Stomach (tissue), 4 donors: Measurements from ENCODE around the gene RPP25L.

Experiments
- CTCF ChIP-seq, 7 experiments: fragments of 450-650 bp in 4 of 7; fragments of 200-600 bp in 3 of 7; sonication (generic) in 3 of 7; IDR thresholded peaks; one replicate each; pipeline ENCODE4 v1.5.1; 2016 to 2019; ENCODE audit warnings: antibody characterized with exemption in 7 of 7, control low read depth in 2 of 7, mild to moderate bottlenecking in 1 of 7
- POLR2A ChIP-seq, 4 donors: fragments of 450-650 bp; IDR thresholded peaks; one replicate each; pipeline ENCODE4 v1.6.1; 2016; ENCODE audit warnings: antibody characterized with exemption in 4 of 4, control low read depth in 2 of 4, mild to moderate bottlenecking in 1 of 4, moderate library complexity in 1 of 4
- POLR2AphosphoS5 ChIP-seq, 3 donors: sonication (generic); formaldehyde crosslinking; IDR thresholded peaks; one replicate each; pipeline ENCODE4 v1.6.1; 2016; ENCODE audit warnings: antibody characterized with exemption in 3 of 3

GRCh38 chr9:34600908-34601307 lies 11.0 kb downstream of the RPP25L start:
- TF ChIP-seq POLR2AphosphoS5 (IDR thresholded peaks at IDR 0.05) (no peak), POLR2A (IDR thresholded peaks at IDR 0.05) (no peak), CTCF (IDR thresholded peaks at IDR 0.05) (no peak)
